Lung (tissue), 12 donors: ENCODE data around the gene CAND1. TPM values are rescaled to one million over a fixed set of nuclear protein-coding genes. Genes with fewer than 3 reads are reported as not detected.
"Not testable (repeated sequence)": the region's sequence is repeated elsewhere in the genome, so short reads cannot be mapped to it uniquely, and the experiment has no call there.

Source experiments
- ATAC-seq: fragments of 200-7000 bp; cut with Tn5 transposase; one replicate; pipeline ENCODE4 v1.9.1; 2020; ENCODE audit warnings: moderate number of reproducible peaks; ENCODE audit not compliant: insufficient read depth, low FRiP score
- DNase-seq, 3 donors: peaks; one replicate each; pipeline ENCODE4 v3.0.0-alpha.2; 2013 to 2017
- H3K27ac ChIP-seq, 2 donors: one replicate each; pipeline ENCODE4 v1.5.1; 2013; ENCODE audit warnings: mild to moderate bottlenecking in 2 of 2, moderate library complexity in 2 of 2, control low read depth in 1 of 2, inconsistent platforms in 1 of 2, low read depth in 1 of 2, low read length in 1 of 2
- H3K27me3 ChIP-seq, 3 donors: one replicate each; pipeline ENCODE4 v1.5.1; 2013; ENCODE audit warnings: low read length in 2 of 3; ENCODE audit not compliant: control insufficient read depth in 3 of 3, insufficient read depth in 3 of 3
- H3K36me3 ChIP-seq, 4 donors: one replicate each; pipeline ENCODE4 v1.5.1; 2013; ENCODE audit warnings: low read length in 4 of 4, mild to moderate bottlenecking in 1 of 4, moderate library complexity in 1 of 4; ENCODE audit not compliant: control insufficient read depth in 4 of 4, insufficient read depth in 4 of 4
- H3K4me1 ChIP-seq, 5 donors: one replicate each; pipeline ENCODE4 v1.5.1; 2013; ENCODE audit warnings: low read length in 5 of 5, mild to moderate bottlenecking in 2 of 5, moderate library complexity in 1 of 5; ENCODE audit not compliant: control insufficient read depth in 5 of 5, insufficient read depth in 5 of 5
- H3K4me3 ChIP-seq: one replicate; pipeline ENCODE4 v1.5.1; 2013; ENCODE audit warnings: mild to moderate bottlenecking, control low read depth, moderate library complexity
- H3K9ac ChIP-seq, 2 donors: one replicate each; pipeline ENCODE4 v1.5.1; 2013; ENCODE audit warnings: low read length in 2 of 2, control low read depth in 1 of 2; ENCODE audit not compliant: insufficient read depth in 1 of 2
- H3K9me3 ChIP-seq, 4 donors: one replicate each; pipeline ENCODE4 v1.5.1; 2013; ENCODE audit warnings: low read length in 3 of 4, mild to moderate bottlenecking in 1 of 4, moderate library complexity in 1 of 4; ENCODE audit not compliant: control insufficient read depth in 4 of 4, insufficient read depth in 3 of 4
- whole genome bisulfite sequencing, 2 donors: extraction: QIAGEN DNeasy Blood & Tissue Kit; methylation state at CpG; one replicate each; pipeline ENCODE4 v1.1.7; 2013; 5-methylcytosine and 5-hydroxymethylcytosine counted together
- polyA plus RNA-seq, 2 donors: library from polyadenylated mRNA; stranded (reverse); fragments of 200-250 nt; gene quantifications; one replicate each; pipeline ENCODE4 v1.2.1, GENCODE V29; 2013
- total RNA-seq, 2 donors: library from RNA; depleted of rRNA in 1 of 2; stranded (reverse); fragments of >200 nt in 1 of 2; gene quantifications; one replicate each; pipeline ENCODE4 v1.2.1, GENCODE V29; 2014 to 2021
- TF ChIP-seq, protein P1 (sequence below): IDR thresholded peaks from 2 replicates; pipeline ENCODE4 v1.5.1; 2012; ENCODE audit warnings: mild to moderate bottlenecking; ENCODE audit errors: control extremely low read depth, extremely low read depth
- donor health status: control.
- donor health status: control.
- donor health status: Bipolar disorder and iron deficiency.
- donor health status: healthy.
- donor health status: DM: yes; HTN: yes; CAD: no.

The CAND1 gene
- total and polyA plus RNA-seq, 4 donors: 12.9 to 194 (median 66.0) TPM

DNA sequence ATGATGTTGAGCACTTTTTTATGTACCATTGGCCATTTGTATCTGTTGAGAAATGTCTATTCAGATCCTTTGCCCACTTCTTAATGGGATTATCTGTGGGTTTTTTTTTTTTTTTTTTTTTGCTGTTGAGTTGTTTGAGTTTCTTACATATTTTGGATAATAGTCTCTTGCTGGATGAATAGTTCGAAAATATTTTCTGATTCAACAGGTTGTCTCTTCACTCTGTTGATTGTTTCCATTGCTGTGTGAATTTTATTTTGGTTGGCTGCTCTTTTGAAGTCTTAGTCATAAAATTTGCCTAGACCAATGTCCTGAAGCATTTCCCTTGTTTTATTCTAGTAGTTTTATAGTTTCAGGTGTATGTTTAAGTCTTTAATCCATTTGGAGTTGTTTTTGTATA is 64.5 kb downstream of the CAND1 start:
- Histone ChIP-seq H3K9me3 (peaks cover 0 to 3% (median 0%) of the 10 kb centered on the region in 4 donors), H3K9ac (no peak overlapping the region), H3K36me3 (no peaks in the 10 kb centered on the region), H3K27me3 (no peaks in the 10 kb centered on the region), H3K4me3 (no peak overlapping the region), H3K4me1 (no peaks in the 10 kb centered on the region), H3K27ac (no peak overlapping the region)
- no peak for ATAC-seq
- TF ChIP-seq, protein P1, sequence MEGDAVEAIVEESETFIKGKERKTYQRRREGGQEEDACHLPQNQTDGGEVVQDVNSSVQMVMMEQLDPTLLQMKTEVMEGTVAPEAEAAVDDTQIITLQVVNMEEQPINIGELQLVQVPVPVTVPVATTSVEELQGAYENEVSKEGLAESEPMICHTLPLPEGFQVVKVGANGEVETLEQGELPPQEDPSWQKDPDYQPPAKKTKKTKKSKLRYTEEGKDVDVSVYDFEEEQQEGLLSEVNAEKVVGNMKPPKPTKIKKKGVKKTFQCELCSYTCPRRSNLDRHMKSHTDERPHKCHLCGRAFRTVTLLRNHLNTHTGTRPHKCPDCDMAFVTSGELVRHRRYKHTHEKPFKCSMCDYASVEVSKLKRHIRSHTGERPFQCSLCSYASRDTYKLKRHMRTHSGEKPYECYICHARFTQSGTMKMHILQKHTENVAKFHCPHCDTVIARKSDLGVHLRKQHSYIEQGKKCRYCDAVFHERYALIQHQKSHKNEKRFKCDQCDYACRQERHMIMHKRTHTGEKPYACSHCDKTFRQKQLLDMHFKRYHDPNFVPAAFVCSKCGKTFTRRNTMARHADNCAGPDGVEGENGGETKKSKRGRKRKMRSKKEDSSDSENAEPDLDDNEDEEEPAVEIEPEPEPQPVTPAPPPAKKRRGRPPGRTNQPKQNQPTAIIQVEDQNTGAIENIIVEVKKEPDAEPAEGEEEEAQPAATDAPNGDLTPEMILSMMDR: no peak
- no peak for DNase-seq
- 92 to 100% methylated on average over 1 of the region's 1 CpG for WGBS, 2 donors

DNA sequence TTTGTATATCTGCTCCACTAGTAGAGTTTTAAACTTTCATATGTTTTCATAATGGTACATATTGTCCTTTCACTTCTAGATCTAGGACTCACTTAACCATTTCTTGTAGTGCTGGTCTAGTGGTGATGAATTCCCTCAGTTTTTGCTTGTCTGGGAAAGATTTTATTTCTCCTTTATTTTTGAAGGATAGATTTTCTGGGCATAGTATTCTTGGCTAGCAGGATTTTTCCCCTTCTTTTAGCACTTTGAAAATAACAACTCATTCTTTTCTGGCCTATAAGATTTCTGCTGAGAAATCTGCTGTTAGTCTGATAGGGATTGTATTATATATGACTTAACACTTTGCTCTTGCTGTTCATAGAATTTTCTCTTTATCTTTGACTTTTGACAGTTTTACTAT is 69.3 kb downstream of the CAND1 start:
- H3K36me3 ChIP-seq: no peaks in the 10 kb centered on the region
- H3K27me3 ChIP-seq: no peaks in the 10 kb centered on the region
- TF ChIP-seq, protein P1: no peak
- no peak overlapping the region for H3K9ac ChIP-seq
- DNase-seq (no peak), ATAC-seq (no peak)
- peaks cover 0 to 5% (median 1%) of the 10 kb centered on the region in 4 donors for H3K9me3 ChIP-seq
- no peaks in the 10 kb centered on the region for H3K4me1 ChIP-seq
- H3K27ac ChIP-seq: no peak overlapping the region
- H3K4me3 ChIP-seq: no peak overlapping the region

DNA sequence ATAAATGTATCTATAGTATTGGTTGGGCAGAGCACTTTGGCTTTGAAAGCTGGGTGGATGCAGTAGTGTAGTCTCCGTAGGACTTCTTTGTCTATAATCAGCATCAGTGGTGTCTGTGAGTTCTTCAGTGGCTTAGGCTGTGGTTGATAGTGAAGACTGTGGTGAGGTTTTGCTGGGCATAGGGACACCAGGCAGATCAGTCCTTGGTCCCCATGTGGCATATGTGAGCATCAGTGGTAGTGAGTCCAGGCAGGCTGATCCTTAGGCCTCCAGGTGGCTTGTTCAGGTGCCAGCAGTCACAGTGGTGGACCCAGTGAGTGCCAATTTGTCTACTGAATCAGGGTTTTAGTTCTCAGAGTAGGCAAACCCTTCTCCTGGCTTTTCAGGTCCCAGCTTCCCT is 70.4 kb downstream of the CAND1 start:
- Histone ChIP-seq H3K4me3 (no peak overlapping the region), H3K27ac (no peak overlapping the region), H3K36me3 (no peaks in the 10 kb centered on the region), H3K4me1 (no peaks in the 10 kb centered on the region), H3K27me3 (no peaks in the 10 kb centered on the region), H3K9ac (no peak overlapping the region), H3K9me3 (peaks cover 0 to 5% (median 1%) of the 10 kb centered on the region in 4 donors)
- 97 to 100% methylated on average over 1 of the region's 1 CpG for WGBS, 2 donors
- ATAC-seq (no peak), DNase-seq (no peak)
- TF ChIP-seq, protein P1: no peak

DNA sequence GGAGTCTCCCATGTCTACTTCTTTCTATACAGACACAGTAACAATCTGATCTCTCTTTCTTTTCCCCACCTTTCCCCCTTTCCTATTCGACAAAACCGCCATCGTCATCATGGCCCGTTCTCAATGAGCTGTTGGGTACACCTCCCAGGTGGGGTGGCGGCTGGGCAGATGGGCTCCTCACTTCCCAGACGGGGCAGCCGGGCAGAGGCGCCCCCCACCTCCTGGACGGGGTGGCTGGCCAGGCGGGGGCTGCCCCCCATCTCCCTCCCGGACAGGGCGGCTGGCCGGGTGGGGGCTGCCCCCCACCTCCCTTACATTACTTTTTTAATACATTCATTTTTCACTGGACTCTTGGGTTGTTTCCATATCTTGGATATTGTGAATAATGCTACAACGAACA is 71.9 kb downstream of the CAND1 start:
- not testable (repeated sequence) for ATAC-seq, H3K36me3 ChIP-seq, H3K4me3 ChIP-seq, H3K27ac ChIP-seq, DNase-seq, H3K9ac ChIP-seq, H3K27me3 ChIP-seq, H3K9me3 ChIP-seq, H3K4me1 ChIP-seq
- WGBS, 2 donors: 94 to 96% methylated on average over 14 of the region's 14 CpGs
